WTC11 (cell line): ENCODE data around the gene KLHL30. TPM values are rescaled to one million over a fixed set of nuclear protein-coding genes. Genes with fewer than 3 reads are reported as not detected.

Source experiments
- ATAC-seq: fragments of 200-7000 bp; cut with Tn5 transposase; 2 replicates; pipeline ENCODE4 v1.10.0; 2021; ENCODE audit warnings: mild to moderate bottlenecking, moderate library complexity
- CTCF ChIA-PET: fragments of 300-600 bp; sonication (Branson Sonifier 250); formaldehyde crosslinking; loops from one replicate; lab custom pipeline; 2021; ENCODE audit warnings: antibody characterized with exemption; lab: Charles Lee
- POLR2A ChIA-PET: fragments of 350-600 bp; sonication (Branson Sonifier 250); formaldehyde crosslinking; loops from one replicate; lab custom pipeline; 2021; ENCODE audit warnings: antibody characterized with exemption; lab: Charles Lee
- DNase-seq: peaks from one replicate; pipeline ENCODE4 v3.0.0; 2021; ENCODE audit warnings: low spot score
- H3K27ac Mint-ChIP-seq: 2 replicates; pipeline ENCODE4 v1.8.0; 2021; ENCODE audit warnings: mixed read lengths
- H3K27me3 Mint-ChIP-seq: 2 replicates; pipeline ENCODE4 v1.8.0; 2021; ENCODE audit warnings: low read depth, mild to moderate bottlenecking, moderate library complexity, mixed read lengths
- H3K36me3 Mint-ChIP-seq: 2 replicates; pipeline ENCODE4 v1.8.0; 2021; ENCODE audit warnings: mixed read lengths
- H3K4me1 Mint-ChIP-seq: 2 replicates; pipeline ENCODE4 v1.8.0; 2022; ENCODE audit warnings: mixed read lengths
- H3K4me3 Mint-ChIP-seq: 2 replicates; pipeline ENCODE4 v1.8.0; 2021; ENCODE audit warnings: mild to moderate bottlenecking, moderate library complexity, mixed read lengths
- H3K9me3 Mint-ChIP-seq: 2 replicates; pipeline ENCODE4 v1.8.0; 2021; ENCODE audit warnings: mixed read lengths
- ATF1 ChIP-seq: sonication (generic); formaldehyde crosslinking; IDR thresholded peaks from 2 replicates; pipeline ENCODE4 v1.8.1; 2023; ENCODE audit warnings: mild to moderate bottlenecking, moderate library complexity, missing genetic modification reagents
- CBFB ChIP-seq: sonication (generic); formaldehyde crosslinking; IDR thresholded peaks from 2 replicates; pipeline ENCODE4 v1.8.1; 2022; ENCODE audit warnings: mild to moderate bottlenecking, low read depth, missing genetic modification reagents
- ELF4 ChIP-seq: sonication (generic); formaldehyde crosslinking; IDR thresholded peaks from 2 replicates; pipeline ENCODE4 v1.8.1; 2022; ENCODE audit warnings: low read depth, mild to moderate bottlenecking, moderate library complexity, missing genetic modification reagents
- JAZF1 ChIP-seq: fragments of 250-450 bp; sonication (Bioruptor Pico); IDR thresholded peaks from 2 replicates; pipeline ENCODE4 v1.9.0; 2021; ENCODE audit warnings: moderate library complexity, mild to moderate bottlenecking, inconsistent platforms
- KAT7 ChIP-seq: sonication (generic); formaldehyde crosslinking; IDR thresholded peaks from 2 replicates; pipeline ENCODE4 v1.8.1; 2023; ENCODE audit warnings: missing genetic modification reagents, mild to moderate bottlenecking, borderline replicate concordance
- SMAD4 ChIP-seq: sonication (generic); formaldehyde crosslinking; IDR thresholded peaks from 2 replicates; pipeline ENCODE4 v1.8.0; 2022; ENCODE audit warnings: mild to moderate bottlenecking, missing genetic modification reagents
- SOX15 ChIP-seq: fragments of 250-450 bp; sonication (Bioruptor Pico); IDR thresholded peaks from 2 replicates; pipeline ENCODE4 v1.9.0; 2021; ENCODE audit warnings: mild to moderate bottlenecking
- TP53 ChIP-seq: sonication (generic); formaldehyde crosslinking; IDR thresholded peaks from 2 replicates; pipeline ENCODE4 v1.8.1; 2023; ENCODE audit warnings: mild to moderate bottlenecking, missing genetic modification reagents
- ZNF138 ChIP-seq: sonication (generic); formaldehyde crosslinking; conservative IDR thresholded peaks from 2 replicates; pipeline ENCODE4 v1.8.1; 2022; ENCODE audit warnings: mild to moderate bottlenecking, moderate library complexity, missing genetic modification reagents
- ZNF671 ChIP-seq: fragments of 250-450 bp; sonication (Bioruptor Pico); IDR thresholded peaks from 2 replicates; pipeline ENCODE4 v1.8.0; 2021; ENCODE audit warnings: mild to moderate bottlenecking
- total RNA-seq: library from RNA; stranded (reverse); gene quantifications from 3 replicates; pipeline ENCODE4 v1.2.3, GENCODE V29; 2021
- TF ChIP-seq, protein P1 (sequence below): sonication (generic); formaldehyde crosslinking; IDR thresholded peaks from 2 replicates; pipeline ENCODE4 v1.8.1; 2022; ENCODE audit warnings: low read depth, missing genetic modification reagents, borderline replicate concordance
- TF ChIP-seq, protein P2 (sequence below): sonication (generic); formaldehyde crosslinking; IDR thresholded peaks from 2 replicates; pipeline ENCODE4 v1.8.1; 2023; ENCODE audit warnings: mild to moderate bottlenecking, missing genetic modification reagents
- TF ChIP-seq, protein P3 (sequence below): fragments of 250-450 bp; sonication (Bioruptor Pico); IDR thresholded peaks from 2 replicates; pipeline ENCODE4 v1.9.0; 2021; ENCODE audit warnings: mild to moderate bottlenecking
- TF ChIP-seq, protein P4 (sequence below): fragments of 250-450 bp; sonication (Bioruptor Pico); IDR thresholded peaks from 2 replicates; pipeline ENCODE4 v1.9.0; 2021; ENCODE audit warnings: mild to moderate bottlenecking
- TF ChIP-seq, protein P5 (sequence below): sonication (generic); formaldehyde crosslinking; IDR thresholded peaks from 2 replicates; pipeline ENCODE4 v1.8.0; 2022; ENCODE audit warnings: missing genetic modification reagents
- TF ChIP-seq, protein P6 (sequence below): sonication (generic); formaldehyde crosslinking; conservative IDR thresholded peaks from 2 replicates; pipeline ENCODE4 v1.8.1; 2023; ENCODE audit warnings: mild to moderate bottlenecking, low read depth, missing genetic modification reagents, moderate library complexity
- TF ChIP-seq, protein P7 (sequence below): fragments of 250-450 bp; sonication (Bioruptor Pico); conservative IDR thresholded peaks from 2 replicates; pipeline ENCODE4 v1.9.0; 2021; ENCODE audit warnings: mild to moderate bottlenecking
- TF ChIP-seq, protein P8 (sequence below): sonication (generic); formaldehyde crosslinking; IDR thresholded peaks from 2 replicates; pipeline ENCODE4 v1.8.1; 2023; ENCODE audit warnings: mild to moderate bottlenecking, moderate library complexity, missing genetic modification reagents

KLHL30 gene
- total RNA-seq, 1 experiment from 2014 or later: not detected

DNA sequence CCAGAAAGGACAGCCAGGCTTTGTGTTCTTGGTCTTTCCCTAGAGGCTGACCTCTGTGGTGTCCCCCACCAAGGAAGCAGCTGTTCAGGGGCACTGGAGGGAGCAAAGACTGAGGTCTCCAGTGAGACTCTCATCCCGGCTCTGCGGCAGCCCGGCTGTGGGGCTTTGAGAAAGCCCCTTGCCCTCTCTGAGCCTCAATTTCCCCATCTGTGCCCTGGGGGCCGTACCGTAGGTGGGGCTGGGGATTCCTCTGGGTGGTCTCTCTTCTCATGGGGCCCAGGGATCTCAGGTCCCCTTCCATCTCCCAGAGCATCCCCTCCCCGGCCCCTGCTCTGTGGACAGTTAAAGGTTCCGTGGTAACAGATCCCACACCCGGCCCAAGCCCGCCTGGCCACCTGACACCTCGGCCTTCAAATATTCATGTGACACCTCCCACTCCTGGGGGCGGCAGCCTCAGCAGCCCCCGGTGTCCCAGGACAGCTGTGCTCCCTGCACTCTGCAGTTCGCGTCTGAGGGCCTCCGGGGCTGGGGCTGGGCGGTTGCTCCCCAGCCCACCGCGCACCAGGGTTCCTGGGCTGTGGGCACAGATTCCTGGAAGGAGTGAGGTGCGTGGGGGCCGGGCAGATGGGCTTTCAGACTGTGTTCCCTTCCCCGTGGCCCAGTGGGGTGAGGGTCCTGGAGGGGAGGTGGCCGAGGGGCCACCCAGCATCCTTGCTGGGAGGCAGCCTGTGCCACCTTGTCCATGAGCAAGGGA, 15.1 kb upstream of the KLHL30 start (continued):
- TF ChIP-seq, protein P1, sequence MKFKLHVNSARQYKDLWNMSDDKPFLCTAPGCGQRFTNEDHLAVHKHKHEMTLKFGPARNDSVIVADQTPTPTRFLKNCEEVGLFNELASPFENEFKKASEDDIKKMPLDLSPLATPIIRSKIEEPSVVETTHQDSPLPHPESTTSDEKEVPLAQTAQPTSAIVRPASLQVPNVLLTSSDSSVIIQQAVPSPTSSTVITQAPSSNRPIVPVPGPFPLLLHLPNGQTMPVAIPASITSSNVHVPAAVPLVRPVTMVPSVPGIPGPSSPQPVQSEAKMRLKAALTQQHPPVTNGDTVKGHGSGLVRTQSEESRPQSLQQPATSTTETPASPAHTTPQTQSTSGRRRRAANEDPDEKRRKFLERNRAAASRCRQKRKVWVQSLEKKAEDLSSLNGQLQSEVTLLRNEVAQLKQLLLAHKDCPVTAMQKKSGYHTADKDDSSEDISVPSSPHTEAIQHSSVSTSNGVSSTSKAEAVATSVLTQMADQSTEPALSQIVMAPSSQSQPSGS (CRISPR knock-in tag): no peak
- TF ChIP-seq, protein P2, sequence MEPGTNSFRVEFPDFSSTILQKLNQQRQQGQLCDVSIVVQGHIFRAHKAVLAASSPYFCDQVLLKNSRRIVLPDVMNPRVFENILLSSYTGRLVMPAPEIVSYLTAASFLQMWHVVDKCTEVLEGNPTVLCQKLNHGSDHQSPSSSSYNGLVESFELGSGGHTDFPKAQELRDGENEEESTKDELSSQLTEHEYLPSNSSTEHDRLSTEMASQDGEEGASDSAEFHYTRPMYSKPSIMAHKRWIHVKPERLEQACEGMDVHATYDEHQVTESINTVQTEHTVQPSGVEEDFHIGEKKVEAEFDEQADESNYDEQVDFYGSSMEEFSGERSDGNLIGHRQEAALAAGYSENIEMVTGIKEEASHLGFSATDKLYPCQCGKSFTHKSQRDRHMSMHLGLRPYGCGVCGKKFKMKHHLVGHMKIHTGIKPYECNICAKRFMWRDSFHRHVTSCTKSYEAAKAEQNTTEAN (CRISPR knock-in tag): no peak
- TF ChIP-seq, protein P3, sequence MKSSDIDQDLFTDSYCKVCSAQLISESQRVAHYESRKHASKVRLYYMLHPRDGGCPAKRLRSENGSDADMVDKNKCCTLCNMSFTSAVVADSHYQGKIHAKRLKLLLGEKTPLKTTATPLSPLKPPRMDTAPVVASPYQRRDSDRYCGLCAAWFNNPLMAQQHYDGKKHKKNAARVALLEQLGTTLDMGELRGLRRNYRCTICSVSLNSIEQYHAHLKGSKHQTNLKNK: no peak
- TF ChIP-seq KAT7 (CRISPR knock-in tag) (no peak), CBFB (CRISPR knock-in tag) (no peak)

DNA sequence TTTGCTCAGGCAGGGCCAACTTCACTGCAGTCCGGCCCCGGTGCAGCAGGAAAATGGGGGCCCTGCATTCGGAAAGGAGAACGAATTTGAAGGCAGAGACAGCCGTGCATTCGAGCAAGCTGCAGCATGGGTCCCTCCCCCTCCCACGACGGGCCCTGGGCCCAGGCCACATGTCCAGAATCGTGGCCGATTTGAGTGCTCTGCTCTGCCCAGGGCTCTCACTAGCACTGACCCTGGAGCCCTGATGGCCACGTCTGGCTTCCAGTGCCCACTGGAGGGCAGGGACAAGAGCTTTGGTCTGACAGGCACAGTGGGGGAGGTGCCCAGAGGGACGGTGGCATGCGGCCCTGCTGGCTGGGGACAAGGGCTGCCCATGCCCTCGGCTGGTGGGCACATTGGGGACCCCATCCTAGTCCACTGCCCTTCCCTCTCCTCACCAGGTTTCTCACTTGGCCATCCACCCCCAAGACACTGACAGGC, 14.4 kb upstream of the KLHL30 start:
- no peaks in the 10 kb centered on the region for H3K9me3 Mint-ChIP-seq
- ChIA-PET POLR2A (no interaction called here), CTCF (interaction anchor here (1.0 kb wide), 1 partner anchor 136 kb away, joined by 3 read pairs; no protein-coding TSS in a partner anchor)
- no peak overlapping the region for H3K4me3 Mint-ChIP-seq
- no peak for DNase-seq
- no peaks in the 10 kb centered on the region for H3K27me3 Mint-ChIP-seq
- H3K36me3 Mint-ChIP-seq: no peaks in the 10 kb centered on the region
- no peak overlapping the region for H3K27ac Mint-ChIP-seq
- no peak for ATAC-seq
- no peaks in the 10 kb centered on the region for H3K4me1 Mint-ChIP-seq
- TF ChIP-seq, protein P4, sequence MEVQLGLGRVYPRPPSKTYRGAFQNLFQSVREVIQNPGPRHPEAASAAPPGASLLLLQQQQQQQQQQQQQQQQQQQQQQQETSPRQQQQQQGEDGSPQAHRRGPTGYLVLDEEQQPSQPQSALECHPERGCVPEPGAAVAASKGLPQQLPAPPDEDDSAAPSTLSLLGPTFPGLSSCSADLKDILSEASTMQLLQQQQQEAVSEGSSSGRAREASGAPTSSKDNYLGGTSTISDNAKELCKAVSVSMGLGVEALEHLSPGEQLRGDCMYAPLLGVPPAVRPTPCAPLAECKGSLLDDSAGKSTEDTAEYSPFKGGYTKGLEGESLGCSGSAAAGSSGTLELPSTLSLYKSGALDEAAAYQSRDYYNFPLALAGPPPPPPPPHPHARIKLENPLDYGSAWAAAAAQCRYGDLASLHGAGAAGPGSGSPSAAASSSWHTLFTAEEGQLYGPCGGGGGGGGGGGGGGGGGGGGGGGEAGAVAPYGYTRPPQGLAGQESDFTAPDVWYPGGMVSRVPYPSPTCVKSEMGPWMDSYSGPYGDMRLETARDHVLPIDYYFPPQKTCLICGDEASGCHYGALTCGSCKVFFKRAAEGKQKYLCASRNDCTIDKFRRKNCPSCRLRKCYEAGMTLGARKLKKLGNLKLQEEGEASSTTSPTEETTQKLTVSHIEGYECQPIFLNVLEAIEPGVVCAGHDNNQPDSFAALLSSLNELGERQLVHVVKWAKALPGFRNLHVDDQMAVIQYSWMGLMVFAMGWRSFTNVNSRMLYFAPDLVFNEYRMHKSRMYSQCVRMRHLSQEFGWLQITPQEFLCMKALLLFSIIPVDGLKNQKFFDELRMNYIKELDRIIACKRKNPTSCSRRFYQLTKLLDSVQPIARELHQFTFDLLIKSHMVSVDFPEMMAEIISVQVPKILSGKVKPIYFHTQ (CRISPR knock-in tag): no peak
- TF ChIP-seq ZNF671 (CRISPR knock-in tag) (no peak), ZNF138 (CRISPR knock-in tag) (no peak), TP53 (CRISPR knock-in tag) (no peak), JAZF1 (CRISPR knock-in tag) (no peak), SMAD4 (CRISPR knock-in tag) (no peak), SOX15 (CRISPR knock-in tag) (no peak), ATF1 (no peak), ELF4 (CRISPR knock-in tag) (no peak)
- TF ChIP-seq, protein P5, sequence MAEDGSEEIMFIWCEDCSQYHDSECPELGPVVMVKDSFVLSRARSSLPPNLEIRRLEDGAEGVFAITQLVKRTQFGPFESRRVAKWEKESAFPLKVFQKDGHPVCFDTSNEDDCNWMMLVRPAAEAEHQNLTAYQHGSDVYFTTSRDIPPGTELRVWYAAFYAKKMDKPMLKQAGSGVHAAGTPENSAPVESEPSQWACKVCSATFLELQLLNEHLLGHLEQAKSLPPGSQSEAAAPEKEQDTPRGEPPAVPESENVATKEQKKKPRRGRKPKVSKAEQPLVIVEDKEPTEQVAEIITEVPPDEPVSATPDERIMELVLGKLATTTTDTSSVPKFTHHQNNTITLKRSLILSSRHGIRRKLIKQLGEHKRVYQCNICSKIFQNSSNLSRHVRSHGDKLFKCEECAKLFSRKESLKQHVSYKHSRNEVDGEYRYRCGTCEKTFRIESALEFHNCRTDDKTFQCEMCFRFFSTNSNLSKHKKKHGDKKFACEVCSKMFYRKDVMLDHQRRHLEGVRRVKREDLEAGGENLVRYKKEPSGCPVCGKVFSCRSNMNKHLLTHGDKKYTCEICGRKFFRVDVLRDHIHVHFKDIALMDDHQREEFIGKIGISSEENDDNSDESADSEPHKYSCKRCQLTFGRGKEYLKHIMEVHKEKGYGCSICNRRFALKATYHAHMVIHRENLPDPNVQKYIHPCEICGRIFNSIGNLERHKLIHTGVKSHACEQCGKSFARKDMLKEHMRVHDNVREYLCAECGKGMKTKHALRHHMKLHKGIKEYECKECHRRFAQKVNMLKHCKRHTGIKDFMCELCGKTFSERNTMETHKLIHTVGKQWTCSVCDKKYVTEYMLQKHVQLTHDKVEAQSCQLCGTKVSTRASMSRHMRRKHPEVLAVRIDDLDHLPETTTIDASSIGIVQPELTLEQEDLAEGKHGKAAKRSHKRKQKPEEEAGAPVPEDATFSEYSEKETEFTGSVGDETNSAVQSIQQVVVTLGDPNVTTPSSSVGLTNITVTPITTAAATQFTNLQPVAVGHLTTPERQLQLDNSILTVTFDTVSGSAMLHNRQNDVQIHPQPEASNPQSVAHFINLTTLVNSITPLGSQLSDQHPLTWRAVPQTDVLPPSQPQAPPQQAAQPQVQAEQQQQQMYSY (CRISPR knock-in tag): no peak
- TF ChIP-seq, protein P6, sequence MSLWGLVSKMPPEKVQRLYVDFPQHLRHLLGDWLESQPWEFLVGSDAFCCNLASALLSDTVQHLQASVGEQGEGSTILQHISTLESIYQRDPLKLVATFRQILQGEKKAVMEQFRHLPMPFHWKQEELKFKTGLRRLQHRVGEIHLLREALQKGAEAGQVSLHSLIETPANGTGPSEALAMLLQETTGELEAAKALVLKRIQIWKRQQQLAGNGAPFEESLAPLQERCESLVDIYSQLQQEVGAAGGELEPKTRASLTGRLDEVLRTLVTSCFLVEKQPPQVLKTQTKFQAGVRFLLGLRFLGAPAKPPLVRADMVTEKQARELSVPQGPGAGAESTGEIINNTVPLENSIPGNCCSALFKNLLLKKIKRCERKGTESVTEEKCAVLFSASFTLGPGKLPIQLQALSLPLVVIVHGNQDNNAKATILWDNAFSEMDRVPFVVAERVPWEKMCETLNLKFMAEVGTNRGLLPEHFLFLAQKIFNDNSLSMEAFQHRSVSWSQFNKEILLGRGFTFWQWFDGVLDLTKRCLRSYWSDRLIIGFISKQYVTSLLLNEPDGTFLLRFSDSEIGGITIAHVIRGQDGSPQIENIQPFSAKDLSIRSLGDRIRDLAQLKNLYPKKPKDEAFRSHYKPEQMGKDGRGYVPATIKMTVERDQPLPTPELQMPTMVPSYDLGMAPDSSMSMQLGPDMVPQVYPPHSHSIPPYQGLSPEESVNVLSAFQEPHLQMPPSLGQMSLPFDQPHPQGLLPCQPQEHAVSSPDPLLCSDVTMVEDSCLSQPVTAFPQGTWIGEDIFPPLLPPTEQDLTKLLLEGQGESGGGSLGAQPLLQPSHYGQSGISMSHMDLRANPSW (CRISPR knock-in tag): no peak
- TF ChIP-seq, protein P7, sequence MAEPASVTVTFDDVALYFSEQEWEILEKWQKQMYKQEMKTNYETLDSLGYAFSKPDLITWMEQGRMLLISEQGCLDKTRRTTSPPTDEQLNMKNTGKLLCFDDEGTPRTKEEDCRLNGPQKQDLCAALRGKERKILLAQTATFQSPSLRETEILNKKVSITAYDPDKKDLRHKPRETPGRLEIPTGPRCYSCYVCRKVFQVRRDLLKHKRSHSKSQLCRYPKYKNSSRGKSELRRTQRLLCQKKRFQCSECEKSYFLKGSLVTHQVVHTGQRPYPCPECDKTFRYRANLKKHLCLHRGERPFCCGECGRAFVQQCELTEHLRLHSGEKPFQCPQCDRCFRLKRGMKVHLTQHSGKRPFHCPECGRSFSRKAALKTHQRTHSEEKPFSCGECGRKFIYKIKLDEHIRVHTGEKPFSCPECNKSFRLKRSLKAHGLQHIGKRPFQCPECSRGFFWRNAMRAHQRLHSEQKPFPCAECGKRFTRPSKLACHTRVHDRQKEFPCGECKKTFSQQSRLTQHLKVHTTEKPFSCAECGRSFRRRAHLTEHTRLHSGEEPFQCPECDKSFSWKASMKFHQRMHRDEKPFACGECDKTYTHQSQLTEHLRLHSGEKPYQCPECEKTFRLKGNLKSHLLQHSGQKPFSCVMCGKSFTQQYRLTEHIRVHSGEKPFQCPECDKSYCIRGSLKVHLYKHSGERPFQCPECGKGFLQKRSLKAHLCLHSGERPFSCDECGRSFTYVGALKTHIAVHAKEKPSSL: no peak
- TF ChIP-seq, protein P8, sequence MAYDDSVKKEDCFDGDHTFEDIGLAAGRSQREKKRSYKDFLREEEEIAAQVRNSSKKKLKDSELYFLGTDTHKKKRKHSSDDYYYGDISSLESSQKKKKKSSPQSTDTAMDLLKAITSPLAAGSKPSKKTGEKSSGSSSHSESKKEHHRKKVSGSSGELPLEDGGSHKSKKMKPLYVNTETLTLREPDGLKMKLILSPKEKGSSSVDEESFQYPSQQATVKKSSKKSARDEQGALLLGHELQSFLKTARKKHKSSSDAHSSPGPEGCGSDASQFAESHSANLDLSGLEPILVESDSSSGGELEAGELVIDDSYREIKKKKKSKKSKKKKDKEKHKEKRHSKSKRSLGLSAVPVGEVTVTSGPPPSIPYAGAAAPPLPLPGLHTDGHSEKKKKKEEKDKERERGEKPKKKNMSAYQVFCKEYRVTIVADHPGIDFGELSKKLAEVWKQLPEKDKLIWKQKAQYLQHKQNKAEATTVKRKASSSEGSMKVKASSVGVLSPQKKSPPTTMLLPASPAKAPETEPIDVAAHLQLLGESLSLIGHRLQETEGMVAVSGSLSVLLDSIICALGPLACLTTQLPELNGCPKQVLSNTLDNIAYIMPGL (CRISPR knock-in tag): no peak
